Fibroblast of mammary gland (primary cell): ENCODE measurements around the gene DNAAF8.

Experiments
- DNase-seq: peaks from one replicate; pipeline ENCODE4 v3.0.0-alpha.2; 2010; ENCODE audit warnings: low read depth
- H3K4me3 ChIP-seq: 2 replicates; pipeline ENCODE4 v1.5.1; 2011; ENCODE audit warnings: low read depth, mild to moderate bottlenecking, low read length, moderate library complexity; ENCODE audit not compliant: control insufficient read depth
- TF ChIP-seq, protein P1 (sequence below): conservative IDR thresholded peaks from 2 replicates; pipeline ENCODE4 v1.5.1; 2011; ENCODE audit warnings: low read depth, low read length, inconsistent platforms; ENCODE audit not compliant: control insufficient read depth, insufficient read depth

DNAAF8 gene

DNA sequence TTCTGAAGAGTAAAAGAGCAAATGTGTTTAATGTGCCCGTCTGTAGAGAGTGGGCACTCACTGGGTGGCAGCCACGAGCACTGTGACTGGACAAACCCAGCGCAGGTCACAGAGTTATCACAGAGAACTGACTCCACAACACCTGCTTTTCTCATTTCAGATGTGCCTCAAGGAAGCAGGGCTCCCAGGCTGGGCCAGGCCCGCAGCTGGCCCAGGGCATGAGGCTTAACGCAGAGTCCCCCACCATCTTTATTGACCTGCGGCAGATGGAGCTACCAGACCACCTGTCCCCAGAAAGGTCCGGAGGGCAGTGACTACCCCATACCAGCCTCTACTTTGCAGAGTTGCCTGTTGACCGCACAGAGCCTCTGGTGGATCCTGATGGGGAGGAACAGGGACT lies 11.9 kb downstream of the DNAAF8 start:
- no peak for DNase-seq
- TF ChIP-seq, protein P1, sequence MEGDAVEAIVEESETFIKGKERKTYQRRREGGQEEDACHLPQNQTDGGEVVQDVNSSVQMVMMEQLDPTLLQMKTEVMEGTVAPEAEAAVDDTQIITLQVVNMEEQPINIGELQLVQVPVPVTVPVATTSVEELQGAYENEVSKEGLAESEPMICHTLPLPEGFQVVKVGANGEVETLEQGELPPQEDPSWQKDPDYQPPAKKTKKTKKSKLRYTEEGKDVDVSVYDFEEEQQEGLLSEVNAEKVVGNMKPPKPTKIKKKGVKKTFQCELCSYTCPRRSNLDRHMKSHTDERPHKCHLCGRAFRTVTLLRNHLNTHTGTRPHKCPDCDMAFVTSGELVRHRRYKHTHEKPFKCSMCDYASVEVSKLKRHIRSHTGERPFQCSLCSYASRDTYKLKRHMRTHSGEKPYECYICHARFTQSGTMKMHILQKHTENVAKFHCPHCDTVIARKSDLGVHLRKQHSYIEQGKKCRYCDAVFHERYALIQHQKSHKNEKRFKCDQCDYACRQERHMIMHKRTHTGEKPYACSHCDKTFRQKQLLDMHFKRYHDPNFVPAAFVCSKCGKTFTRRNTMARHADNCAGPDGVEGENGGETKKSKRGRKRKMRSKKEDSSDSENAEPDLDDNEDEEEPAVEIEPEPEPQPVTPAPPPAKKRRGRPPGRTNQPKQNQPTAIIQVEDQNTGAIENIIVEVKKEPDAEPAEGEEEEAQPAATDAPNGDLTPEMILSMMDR, result no peak
- no peak overlapping the region for H3K4me3 ChIP-seq

DNA sequence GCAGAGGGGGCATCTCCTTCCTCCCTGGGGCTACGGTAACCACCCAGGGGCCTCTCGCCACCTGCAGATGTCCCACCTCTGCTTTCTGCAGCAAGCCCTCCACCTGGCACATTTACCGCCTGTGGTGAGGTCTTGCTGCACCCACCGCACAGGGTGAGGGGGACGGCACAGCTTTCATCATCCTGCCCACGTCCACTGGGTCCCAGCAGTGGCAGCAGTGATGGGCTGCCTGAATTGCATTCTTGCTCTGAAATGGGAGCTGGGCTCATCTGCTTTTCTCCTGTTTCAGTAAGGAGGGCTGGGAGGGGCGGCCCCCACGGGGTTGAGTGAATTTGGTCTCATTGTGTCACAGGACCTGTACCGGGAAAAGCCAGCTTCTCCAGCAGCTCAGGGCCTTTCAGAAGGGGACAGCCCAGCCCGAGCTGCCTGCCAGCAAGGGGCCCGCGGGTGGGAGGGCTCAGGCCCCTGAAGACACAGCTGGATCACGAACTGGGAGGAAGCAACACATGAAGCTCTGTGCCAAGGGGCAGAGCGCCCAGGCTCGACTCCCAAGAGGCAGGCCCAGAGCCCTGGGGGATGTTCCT lies 12.7 kb downstream of the DNAAF8 start:
- DNase-seq, result no peak
- H3K4me3 ChIP-seq, result no peak overlapping the region

DNA sequence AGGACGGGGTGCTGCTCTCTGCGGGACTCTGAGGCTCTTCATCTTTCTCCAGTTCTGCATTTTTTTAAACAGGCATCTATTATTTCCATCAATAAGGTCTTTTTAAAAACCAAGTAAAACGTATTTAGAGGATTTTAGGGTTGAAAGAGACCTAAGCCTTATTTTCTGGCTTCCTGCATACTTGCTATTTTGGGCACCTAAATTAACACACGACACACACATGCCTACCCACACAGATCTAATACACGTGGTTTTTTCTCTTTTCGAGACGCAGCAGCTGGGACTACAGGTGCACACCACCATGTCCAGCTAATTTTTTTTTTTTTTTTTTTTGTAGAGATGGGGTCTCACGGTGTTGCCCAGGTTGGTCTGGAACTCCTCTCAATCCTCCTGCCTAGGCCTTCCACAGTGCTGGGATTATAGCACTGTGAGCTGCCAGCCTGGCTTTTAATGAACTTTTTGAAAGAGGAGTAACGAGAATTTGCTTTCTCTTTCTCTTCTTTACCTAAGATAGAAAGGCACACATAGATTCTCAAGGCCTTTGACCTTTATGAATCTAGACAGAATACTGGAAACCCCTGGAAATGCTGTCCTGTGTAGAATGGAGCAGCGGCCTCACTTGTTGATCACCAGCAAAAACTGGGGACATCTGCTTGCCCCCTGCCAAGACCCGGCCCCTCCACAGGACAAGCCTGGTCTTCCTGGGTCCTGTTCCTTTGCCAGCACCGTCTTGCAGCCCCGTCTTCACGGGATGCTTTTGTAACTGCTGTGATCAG lies 13.8 kb downstream of the DNAAF8 start:
- TF ChIP-seq, protein P1, result no peak
- no peak for DNase-seq
- no peak overlapping the region for H3K4me3 ChIP-seq

More for the DNA sequence above, 12.7 kb downstream of the DNAAF8 start:
- TF ChIP-seq, protein P1, result no peak

DNA sequence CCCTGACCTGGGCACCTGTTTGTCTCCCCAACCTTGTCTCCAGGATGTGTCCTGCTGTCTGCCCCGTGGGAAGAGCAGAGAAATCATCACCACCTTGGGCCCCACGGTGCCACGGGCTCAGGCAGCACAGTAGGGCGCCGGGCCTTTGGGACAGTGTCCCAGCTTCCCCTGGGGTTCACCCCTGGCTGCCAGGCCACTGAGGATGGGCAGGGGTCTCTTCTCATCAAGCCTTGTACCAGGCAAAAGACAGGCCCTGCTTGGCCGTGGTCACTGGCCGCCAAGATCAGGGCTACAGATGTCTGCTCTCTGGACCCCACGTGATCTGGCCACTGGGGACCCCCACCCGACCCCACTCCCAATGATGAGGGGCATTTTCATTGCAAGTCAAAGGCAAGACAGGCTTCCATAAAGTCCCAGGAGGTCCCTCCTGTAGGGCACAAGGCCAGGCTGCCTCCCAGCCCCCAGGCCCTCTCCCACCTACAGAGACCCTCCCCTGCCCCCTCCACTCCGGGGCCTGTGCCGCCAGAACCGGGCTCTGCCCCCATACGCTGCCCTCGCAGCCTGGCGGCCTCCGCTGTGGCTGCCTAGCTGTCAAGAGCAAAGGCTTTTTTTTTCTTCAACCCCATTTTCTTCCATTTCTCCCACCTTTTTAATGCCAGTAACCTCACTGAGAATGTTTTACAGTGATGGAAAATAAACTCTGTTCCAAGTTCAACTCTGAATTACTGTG lies 14.5 kb downstream of the DNAAF8 start:
- no peak for DNase-seq
- TF ChIP-seq, protein P1, result no peak
- no peak overlapping the region for H3K4me3 ChIP-seq

- TF ChIP-seq, protein P1, result no peak
- H3K4me3 ChIP-seq, result no peak overlapping the region
- no peak for DNase-seq
Observed at GRCh38 chr16:4749700-4750257, 15.4 kb downstream of the DNAAF8 start.

DNA sequence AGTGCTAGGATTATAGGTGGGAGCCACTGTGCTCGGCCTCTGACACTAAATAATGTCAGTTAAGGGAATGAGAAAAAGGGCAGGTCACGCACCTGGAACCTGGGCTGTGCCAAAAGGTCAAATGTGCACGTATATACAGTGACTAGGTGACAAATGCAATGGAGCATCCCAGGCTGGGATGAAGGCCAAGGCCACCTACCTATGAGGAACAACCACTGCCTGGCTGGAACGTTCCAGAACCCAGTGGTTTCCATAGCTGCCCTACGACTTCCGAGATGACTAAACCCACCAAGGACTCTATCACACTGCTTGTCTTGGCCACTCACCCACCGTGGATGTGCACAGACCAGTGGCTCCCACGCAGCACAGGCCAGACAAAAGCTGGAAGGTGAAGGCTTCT lies 16.6 kb downstream of the DNAAF8 start:
- no peak for DNase-seq
- H3K4me3 ChIP-seq, result no peak overlapping the region
- TF ChIP-seq, protein P1, result no peak
